BE2C (cell line): ENCODE data around the gene ARPC5.

Experiments used
- DNase-seq: peaks from one replicate; pipeline ENCODE4 v3.0.0-alpha.2; 2020
- H3K27me3 ChIP-seq: fragments of 250-450 bp; sonication (Bioruptor Pico); 2 replicates; pipeline ENCODE4 v1.5.1; 2020; ENCODE audit warnings: mild to moderate bottlenecking
- H3K36me3 ChIP-seq: fragments of 250-450 bp; sonication (Bioruptor Pico); 2 replicates; pipeline ENCODE4 v1.5.1; 2020; ENCODE audit warnings: mild to moderate bottlenecking
- H3K4me1 ChIP-seq: fragments of 250-450 bp; sonication (Bioruptor Pico); 2 replicates; pipeline ENCODE4 v1.5.1; 2020
- H3K4me3 ChIP-seq: 2 replicates; pipeline ENCODE4 v1.5.1; 2011; ENCODE audit warnings: low read depth, low read length
- H3K9me3 ChIP-seq: fragments of 250-450 bp; sonication (Bioruptor Pico); 2 replicates; pipeline ENCODE4 v1.5.1; 2020
- TF ChIP-seq, protein P1 (sequence below): IDR thresholded peaks from 2 replicates; pipeline ENCODE4 v1.5.1; 2012; ENCODE audit warnings: mild to moderate bottlenecking, low read depth, low read length

ARPC5 gene

DNA sequence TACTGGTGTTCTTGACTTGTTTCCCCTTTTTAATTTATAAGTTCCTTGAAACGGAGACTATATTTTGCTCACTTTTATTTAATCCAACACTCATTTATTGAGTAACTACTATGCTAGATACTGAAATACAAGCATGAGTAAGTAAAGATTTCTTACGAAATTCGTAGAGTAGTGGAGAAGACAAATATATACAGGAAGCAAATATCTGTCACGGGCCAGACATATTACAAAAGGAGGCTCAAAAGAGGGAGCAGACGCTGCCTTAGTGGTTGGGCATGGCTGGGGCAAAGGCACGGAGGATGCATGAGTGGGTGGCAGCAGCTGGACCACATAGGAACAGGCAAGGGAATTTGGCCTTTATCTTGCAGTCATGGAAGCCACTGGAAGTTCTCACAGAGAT, 52.1 kb downstream of the ARPC5 start:
- Histone ChIP-seq H3K9me3 (no peaks in the 10 kb centered on the region), H3K27me3 (no peaks in the 10 kb centered on the region), H3K36me3 (no peaks in the 10 kb centered on the region), H3K4me1 (no peaks in the 10 kb centered on the region), H3K4me3 (no peak overlapping the region)
- TF ChIP-seq, protein P1, sequence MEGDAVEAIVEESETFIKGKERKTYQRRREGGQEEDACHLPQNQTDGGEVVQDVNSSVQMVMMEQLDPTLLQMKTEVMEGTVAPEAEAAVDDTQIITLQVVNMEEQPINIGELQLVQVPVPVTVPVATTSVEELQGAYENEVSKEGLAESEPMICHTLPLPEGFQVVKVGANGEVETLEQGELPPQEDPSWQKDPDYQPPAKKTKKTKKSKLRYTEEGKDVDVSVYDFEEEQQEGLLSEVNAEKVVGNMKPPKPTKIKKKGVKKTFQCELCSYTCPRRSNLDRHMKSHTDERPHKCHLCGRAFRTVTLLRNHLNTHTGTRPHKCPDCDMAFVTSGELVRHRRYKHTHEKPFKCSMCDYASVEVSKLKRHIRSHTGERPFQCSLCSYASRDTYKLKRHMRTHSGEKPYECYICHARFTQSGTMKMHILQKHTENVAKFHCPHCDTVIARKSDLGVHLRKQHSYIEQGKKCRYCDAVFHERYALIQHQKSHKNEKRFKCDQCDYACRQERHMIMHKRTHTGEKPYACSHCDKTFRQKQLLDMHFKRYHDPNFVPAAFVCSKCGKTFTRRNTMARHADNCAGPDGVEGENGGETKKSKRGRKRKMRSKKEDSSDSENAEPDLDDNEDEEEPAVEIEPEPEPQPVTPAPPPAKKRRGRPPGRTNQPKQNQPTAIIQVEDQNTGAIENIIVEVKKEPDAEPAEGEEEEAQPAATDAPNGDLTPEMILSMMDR, result no peak
- DNase-seq, result no peak

DNA sequence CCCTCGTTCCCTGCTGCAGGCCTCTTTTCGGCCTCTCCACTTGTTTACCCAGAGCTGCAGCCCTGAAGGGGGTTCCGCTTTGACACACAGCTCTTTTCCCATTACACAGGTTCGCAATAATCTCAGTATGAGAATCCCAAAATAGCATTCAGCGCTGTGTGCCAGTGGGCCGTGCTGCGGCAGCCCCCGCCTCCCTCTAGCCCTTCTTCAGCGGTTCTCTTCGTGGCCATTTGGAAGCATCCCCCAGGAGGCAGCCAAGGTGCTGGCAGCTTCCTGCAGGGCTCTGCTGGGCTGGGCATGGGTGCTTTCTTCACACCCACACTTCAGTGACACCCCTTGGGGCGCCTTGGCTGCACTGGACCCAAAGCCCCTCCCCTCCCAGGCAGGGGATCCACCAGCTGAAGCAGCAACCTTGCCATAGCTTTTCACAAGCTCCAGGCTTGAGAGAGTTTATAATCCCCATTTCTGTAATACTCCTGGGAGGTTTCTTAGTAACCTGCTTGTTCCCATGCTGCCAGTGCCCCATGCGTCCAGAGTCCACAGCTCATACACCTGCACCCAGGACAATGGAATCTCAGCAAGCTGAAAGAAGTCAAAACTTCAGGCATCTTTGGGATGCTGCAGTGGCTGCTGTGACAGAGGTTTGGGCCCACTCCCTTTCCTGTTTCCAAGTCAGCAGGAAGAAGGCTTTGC, 53.4 kb downstream of the ARPC5 start:
- Histone ChIP-seq H3K27me3 (no peaks in the 10 kb centered on the region), H3K36me3 (no peaks in the 10 kb centered on the region), H3K4me1 (no peaks in the 10 kb centered on the region), H3K9me3 (no peaks in the 10 kb centered on the region), H3K4me3 (no peak overlapping the region)
- TF ChIP-seq, protein P1, result no peak
- DNase-seq, result no peak

DNA sequence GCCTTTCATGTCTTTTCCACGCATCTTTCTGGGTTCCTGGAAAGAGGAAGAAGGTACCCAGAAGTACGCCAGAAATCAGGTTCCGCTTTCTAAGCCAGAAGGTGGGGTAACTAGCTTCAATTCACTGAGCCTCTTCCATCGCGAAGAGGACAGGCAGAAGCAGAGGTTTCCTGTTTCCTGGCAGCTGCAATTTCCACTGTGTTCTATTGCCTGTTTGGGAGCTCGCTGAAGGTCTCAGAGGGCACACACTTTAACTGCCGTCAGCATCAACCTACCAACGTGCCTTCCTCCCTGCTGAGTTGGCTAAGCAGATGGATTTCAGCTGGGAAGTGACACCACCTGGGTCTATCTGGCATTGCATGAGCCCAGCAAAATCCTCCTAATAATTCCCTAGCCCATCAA, 55.3 kb downstream of the ARPC5 start:
- DNase-seq, result peak; percentile 46
- TF ChIP-seq, protein P1, result peak; percentile 60
- Histone ChIP-seq H3K4me3 (no peak overlapping the region), H3K4me1 (no peaks in the 10 kb centered on the region), H3K36me3 (no peaks in the 10 kb centered on the region), H3K9me3 (no peaks in the 10 kb centered on the region), H3K27me3 (no peaks in the 10 kb centered on the region)

DNA sequence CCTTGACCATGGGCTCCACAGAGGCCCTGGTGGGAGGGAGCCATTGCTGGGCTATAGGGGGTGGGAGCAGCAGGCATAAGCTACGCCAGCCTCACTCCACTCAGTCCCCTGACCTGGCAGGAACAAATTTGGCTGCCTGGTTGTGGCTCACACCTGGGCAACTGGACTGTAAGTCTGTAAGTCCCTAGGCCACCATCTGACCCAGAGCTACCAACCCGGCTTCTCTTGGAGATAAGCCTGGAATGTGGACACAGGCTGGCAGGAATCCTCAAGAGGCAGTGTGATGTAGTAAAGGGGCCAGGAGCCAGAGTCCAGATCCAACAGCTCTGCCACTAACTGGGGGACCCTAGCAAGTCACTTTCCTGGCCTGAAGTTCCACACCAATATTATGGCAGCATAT, 56.7 kb downstream of the ARPC5 start:
- H3K4me3 ChIP-seq, result no peak overlapping the region
- no peaks in the 10 kb centered on the region for H3K4me1 ChIP-seq
- no peaks in the 10 kb centered on the region for H3K9me3 ChIP-seq
- no peaks in the 10 kb centered on the region for H3K27me3 ChIP-seq
- no peak for DNase-seq
- TF ChIP-seq, protein P1, result no peak
- H3K36me3 ChIP-seq, result no peaks in the 10 kb centered on the region

DNA sequence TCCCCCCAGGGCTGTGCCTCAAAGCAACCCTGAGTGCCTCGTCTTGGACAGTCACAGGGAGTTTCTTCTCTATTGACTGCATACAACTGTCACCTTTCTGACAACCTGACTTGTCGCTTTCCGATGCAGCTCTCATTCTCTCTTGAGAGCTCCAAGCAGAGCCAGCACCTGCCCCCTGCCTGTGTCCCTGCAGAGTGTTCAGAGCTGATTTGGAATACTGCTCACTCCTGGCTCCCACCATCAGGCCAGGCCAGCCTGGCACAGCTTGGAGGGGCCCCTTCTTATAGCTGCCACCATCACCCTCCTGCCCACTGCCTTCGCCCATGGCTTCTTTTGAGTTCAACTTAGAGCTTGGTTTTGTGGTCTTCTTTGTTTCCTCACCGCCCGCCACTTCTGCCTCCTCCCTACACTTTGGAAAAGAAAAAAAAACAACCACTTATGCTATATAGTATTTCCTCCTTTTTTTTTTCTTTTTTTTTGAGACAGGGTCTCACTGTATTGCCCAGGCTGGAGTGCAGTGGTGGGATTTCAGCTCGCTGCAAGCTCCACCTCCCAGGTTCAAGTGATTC, 57.6 kb downstream of the ARPC5 start:
- Histone ChIP-seq H3K9me3 (no peaks in the 10 kb centered on the region), H3K27me3 (no peaks in the 10 kb centered on the region), H3K4me1 (no peaks in the 10 kb centered on the region), H3K4me3 (no peak overlapping the region), H3K36me3 (no peaks in the 10 kb centered on the region)
- no peak for DNase-seq
- TF ChIP-seq, protein P1, result no peak

DNA sequence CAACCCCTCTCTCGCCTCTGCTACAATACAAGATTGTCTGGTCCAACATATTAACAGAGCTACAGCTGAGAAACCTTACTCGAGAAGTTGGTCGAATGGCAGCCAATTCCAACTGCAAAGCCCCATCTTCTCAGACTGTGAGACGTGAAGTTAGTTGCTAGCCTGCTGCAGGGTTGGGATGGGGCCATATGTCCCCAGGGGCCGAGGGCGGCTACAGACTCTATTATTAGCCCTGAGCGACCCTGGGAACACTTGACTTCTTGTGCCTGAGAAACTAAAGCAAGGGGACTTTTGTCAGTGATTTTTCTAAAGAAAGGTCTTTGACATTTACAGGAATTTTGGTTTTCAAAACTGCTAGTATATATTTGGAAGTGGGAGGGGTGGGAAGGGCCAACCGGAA, 59.0 kb downstream of the ARPC5 start:
- DNase-seq, result no peak
- H3K9me3 ChIP-seq, result no peaks in the 10 kb centered on the region
- no peaks in the 10 kb centered on the region for H3K4me1 ChIP-seq
- H3K36me3 ChIP-seq, result no peaks in the 10 kb centered on the region
- no peaks in the 10 kb centered on the region for H3K27me3 ChIP-seq
- TF ChIP-seq, protein P1, result no peak
- H3K4me3 ChIP-seq, result no peak overlapping the region
